ENCODE results near the gene GNA15.
"Not testable (repeated sequence)": the region's sequence is repeated elsewhere in the genome, so short reads cannot be mapped to it uniquely, and the experiment has no call there.

GNA15 gene

GRCh38 chr19:3150739-3151329 is 15.0 kb downstream of the GNA15 start:
- no peak for DNase-seq

DNA sequence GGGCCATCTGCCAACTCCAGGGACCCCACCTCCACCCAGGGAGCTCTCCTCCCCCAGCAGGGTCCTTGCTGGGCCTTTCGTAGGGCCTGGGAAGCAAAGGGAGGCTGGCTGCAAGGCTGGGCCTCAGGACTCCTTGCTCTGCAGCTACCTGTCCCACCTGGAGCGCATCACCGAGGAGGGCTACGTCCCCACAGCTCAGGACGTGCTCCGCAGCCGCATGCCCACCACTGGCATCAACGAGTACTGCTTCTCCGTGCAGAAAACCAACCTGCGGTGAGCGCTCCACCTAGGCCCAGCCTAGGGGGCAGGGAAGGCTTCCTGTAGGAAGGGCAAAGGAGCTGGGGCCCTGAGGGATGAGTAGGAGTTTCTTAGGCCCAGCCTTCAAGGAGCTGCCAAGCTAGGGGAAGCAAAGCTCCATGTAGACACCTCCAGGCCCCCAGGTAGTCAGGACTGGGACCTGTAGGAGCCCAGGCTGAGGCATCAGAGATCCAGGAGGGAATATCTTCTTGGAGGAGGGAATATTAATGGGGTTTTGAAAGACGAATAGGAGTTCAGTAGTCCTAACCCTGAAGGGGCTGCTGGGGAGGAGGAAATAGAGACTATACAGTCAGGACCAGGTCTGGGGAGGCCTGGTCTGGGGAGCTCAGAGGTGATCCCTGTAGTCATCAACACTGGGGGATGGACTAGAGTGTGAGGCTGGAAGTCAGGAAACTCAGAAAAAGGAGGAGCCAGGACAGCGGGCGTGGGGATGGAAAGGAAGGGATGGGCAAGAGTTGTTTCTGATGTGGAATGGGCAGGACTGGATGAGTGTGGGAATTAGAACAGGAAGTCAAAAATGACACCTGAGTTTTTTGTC is 16.0 kb downstream of the GNA15 start:
- no peak for DNase-seq

DNA sequence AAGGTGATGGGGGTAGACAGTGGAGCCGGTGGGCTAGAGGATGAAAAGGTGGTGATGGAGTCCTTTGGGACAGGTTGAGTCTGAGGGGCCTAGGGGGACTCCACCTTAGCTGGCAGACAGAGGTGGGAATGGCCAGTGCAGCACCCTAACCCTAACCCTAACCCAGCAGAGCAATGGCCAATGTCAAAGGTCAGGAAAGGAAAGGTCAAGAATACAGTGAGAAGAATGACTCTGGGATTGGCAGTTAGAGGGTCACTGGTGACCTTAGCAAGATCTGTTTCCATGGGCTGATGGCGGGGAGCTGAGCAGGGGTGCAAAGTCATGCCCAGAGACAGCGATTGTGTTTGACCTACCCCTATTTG is 16.6 kb downstream of the GNA15 start:
- no peak for DNase-seq

- no peak for DNase-seq
These were observed 17.7 kb downstream of the GNA15 start for GRCh38 chr19:3153286-3154230.

GRCh38 chr19:3154447-3154846 is 18.6 kb downstream of the GNA15 start:
- not testable (repeated sequence) for DNase-seq

DNA sequence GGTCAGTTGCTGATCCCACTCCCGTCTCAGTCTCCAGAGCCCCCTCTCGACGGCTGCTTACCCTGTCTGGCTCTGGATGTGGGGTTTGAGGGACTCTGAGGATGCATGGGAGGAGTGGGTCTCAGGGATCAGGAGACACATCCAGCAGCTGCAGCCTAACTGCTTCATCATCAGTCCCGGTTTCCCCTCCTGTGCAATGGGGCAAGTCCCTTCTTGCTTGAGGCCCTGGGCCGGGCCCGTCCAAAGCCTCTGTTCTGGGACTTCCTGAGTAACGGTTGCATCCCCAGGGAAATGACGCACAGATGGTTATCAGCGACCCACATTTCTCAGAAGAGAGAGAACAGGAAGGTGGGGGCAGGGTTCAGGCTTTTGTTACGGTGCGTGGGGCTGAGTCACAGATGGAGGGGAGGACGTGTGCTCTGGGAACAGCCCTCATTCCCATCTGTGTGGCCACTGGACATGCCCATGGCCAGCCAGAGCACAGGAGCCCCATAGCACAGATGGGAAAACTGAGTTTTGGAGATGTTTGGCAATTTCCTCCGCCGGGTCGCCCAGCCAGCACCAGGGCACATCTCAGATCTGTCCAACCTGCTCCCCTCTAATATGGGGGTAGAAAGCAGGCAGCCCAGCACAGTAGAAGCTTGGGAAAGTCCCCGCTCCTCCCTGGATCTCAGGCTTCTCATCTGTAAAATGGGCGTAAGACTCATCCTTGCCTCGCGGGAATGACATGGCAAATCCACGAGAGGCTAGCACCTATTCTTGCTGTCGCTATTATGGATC is 19.3 kb downstream of the GNA15 start:
- peak; percentile 87 for DNase-seq

GRCh38 chr19:3157096-3157845 is 21.4 kb downstream of the GNA15 start:
- no peak for DNase-seq

DNA sequence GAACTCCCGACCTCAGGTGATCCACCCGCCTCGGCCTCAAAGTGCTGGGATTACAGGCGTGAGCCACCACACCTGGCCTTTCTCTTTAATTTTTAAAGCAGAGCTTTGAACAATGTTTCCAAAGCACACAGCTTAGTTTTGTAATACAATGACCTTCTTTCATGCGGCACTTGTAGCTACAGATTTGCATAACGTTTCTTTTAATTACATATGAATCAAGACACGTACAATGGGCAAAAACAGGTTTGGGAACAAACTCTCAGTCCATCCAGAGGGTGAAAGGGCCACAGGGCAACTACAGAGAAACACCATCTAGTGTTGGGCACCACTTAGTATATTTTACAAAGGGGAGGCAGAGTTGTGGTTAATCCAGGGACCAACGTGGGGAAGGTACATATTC is 23.7 kb downstream of the GNA15 start:
- no peak for DNase-seq

DNA sequence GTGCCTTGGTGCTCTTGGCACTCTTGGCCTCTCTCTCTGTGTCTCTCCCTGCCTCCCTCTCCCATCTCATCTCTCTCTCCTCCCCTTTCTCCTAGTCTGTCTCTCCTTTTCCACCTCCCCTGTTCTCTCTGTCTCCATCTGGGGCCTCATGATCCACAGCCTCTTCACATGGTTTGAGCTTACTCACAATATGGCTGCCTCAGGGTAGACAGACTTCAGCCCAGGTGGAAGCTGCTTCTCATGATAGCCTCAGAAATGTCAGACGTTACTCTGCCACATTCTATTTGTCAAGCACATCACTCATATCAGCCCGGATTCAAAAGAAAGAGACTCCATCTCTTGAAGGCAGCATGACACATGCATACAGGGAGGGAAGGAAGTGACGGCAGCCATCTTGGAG is 24.4 kb downstream of the GNA15 start:
- no peak for DNase-seq

DNA sequence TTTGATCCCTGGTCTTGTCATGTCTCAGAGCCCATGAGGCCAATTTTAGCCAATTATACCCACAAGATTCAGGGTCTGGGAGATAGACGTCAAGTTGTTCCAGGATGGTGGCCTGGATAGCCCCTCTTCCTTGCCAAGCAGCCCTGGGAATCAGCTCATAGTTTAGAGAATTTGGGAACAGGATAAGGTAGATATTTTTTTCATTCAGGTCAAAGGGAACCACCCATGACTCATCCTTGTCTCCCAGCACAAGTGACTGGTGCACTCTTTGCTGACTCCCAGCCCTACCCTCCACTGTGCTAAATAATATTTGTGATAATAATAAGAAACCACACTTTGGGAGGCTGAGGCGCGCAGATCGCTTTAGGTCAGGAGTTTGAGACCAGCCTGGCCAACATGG is 25.6 kb downstream of the GNA15 start:
- DNase-seq = no peak

DNA sequence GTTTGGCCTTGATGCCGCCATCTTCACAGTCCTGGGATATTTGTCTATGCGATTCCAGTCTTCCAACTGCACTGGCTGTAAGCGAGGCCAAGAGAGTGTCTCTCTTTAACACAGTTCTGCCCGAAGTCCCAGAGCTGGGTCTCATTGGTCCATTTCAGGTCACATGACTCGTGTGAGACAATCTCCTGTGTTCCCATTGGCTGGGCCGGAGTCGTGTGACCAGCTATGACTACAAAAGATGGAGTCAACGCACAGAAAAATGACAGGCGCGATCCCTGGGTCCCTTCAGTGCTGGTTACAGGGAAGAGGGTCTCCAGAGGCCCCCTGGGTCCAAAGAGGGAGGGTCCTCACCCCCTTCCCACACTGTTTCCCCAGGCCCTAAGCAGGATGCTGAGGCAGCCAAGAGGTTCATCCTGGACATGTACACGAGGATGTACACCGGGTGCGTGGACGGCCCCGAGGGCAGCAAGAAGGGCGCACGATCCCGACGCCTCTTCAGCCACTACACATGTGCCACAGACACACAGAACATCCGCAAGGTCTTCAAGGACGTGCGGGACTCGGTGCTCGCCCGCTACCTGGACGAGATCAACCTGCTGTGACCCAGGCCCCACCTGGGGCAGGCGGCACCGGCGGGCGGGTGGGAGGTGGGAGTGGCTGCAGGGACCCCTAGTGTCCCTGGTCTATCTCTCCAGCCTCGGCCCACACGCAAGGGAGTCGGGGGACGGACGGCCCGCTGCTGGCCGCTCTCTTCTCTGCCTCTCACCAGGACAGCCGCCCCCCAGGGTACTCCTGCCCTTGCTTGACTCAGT is 26.8 kb downstream of the GNA15 start:
- no peak for DNase-seq

DNA sequence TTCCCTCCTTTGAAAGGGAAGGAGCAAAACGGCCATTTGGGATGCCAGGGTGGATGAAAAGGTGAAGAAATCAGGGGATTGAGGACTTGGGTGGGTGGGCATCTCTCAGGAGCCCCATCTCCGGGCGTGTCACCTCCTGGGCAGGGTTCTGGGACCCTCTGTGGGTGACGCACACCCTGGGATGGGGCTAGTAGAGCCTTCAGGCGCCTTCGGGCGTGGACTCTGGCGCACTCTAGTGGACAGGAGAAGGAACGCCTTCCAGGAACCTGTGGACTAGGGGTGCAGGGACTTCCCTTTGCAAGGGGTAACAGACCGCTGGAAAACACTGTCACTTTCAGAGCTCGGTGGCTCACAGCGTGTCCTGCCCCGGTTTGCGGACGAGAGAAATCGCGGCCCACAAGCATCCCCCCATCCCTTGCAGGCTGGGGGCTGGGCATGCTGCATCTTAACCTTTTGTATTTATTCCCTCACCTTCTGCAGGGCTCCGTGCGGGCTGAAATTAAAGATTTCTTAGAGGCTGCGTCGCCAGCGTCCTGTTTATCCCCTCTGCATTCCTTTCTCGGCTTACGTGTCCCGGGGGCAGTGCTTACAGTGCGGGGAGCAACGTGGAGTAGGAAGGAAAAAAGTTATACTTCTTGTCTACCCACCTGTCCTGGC is 27.5 kb downstream of the GNA15 start:
- DNase-seq = peak; percentile 75

GRCh38 chr19:3163943-3164342 is 28.1 kb downstream of the GNA15 start:
- DNase-seq = no peak

DNA sequence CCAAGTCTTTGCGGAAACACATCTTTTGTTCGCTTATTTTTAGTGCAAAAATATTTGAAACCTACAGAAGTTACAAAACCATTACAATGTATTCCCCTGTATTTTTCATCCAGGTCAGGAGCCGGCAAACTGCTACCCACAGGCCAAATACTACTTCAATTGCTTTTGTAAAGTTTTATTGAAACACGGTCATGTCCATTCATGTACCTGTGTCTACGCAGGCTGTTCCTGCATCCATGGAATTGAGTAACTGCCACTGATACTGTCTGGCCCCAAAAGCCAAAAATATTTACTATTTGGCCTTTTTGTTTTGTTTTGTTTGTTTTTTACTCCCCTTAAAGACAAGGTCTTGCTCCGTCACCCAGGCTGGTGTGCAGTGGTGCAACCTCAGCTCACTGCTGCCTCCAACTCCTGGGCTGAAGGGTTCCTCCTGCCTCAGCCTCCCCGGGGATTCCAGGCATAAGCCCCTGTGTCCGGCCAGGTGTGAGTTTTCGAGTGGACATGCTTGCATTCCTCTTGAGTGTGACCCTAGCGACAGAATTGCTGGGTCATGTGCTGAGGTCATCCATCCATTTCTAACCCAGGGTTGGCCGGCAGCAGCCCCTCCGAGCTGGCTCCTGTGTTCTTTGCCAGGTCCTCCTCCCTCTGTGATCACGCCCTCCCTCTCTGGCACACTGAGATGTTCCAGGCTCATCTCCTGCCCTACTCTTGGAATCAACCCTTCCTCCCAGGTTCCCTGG is 31.9 kb downstream of the GNA15 start:
- no peak for DNase-seq

DNA sequence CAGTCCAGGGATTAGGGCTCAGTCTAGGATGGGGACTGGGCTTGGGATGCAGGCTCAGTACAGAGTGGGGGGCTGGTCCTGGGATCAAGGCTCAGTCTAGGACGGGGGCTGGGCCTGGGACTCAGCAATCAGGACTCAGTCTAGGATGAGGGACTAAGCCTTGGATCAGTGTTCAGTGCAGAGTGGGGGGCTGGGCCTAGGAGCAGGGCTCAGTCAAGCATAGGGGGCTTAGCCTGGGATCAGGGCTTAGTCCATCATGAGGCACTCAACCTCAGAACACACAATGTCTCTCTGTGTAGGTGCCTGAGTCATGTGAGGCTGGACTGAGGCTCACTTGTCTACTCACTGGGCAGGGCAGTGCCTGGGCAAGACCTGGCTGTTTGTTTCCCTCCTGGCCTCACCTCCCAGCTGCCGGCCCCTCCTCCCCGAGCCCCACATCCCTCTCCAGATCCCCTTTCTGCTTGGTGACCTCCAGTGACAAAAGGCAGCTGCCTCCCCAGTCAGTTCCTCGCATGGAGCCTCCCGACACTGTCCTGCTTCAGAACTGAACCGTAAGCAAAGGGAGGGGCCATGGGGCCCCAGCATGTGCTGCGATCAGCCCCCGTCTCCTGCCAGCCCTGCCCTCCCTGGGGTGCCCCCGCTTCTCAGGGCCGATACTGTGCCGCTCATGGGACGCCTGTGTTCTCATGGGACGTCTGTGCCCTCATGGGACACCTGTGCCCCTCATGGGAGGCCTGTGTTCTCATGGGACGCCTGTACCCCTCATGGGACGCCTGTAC is 36.2 kb downstream of the GNA15 start:
- DNase-seq = peak; percentile 59

DNA sequence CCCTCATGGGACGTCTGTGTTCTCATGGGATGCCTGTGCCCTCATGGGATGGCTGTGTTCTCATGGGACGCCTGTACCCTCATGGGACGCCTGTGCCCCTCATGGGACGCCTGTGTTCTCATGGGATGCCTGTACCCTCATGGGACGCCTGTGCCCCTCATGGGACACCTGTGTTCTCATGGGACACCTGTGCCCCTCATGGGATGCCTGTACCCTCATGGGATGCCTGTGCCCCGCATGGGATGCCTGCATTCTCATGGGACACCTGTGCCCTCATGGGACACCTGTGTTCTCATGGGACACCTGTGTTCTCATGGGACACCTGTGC is 36.8 kb downstream of the GNA15 start:
- DNase-seq = not testable (repeated sequence)

- DNase-seq = peak; percentile 28
These were observed 40.2 kb downstream of the GNA15 start for GRCh38 chr19:3175781-3176714.

Data from CD4-positive, alpha-beta T cell treated with Interferon gamma for 1 hour (primary cell).